GM12865 (cell line): ENCODE results near the gene CD79A.

Experiments
- DNase-seq: peaks from one replicate; pipeline ENCODE4 v3.0.0; 2010; ENCODE audit warnings: low read depth
- H3K4me3 ChIP-seq: 2 replicates; pipeline ENCODE4 v1.5.1; 2011; ENCODE audit warnings: mild to moderate bottlenecking, low read depth, low read length, control low read depth
- TF ChIP-seq, protein P1 (sequence below): IDR thresholded peaks from 2 replicates; pipeline ENCODE4 v1.5.1; 2011; ENCODE audit warnings: low read length, control low read depth, low read depth, inconsistent platforms; ENCODE audit not compliant: insufficient read depth; ENCODE audit errors: missing control alignments

Gene CD79A

DNA sequence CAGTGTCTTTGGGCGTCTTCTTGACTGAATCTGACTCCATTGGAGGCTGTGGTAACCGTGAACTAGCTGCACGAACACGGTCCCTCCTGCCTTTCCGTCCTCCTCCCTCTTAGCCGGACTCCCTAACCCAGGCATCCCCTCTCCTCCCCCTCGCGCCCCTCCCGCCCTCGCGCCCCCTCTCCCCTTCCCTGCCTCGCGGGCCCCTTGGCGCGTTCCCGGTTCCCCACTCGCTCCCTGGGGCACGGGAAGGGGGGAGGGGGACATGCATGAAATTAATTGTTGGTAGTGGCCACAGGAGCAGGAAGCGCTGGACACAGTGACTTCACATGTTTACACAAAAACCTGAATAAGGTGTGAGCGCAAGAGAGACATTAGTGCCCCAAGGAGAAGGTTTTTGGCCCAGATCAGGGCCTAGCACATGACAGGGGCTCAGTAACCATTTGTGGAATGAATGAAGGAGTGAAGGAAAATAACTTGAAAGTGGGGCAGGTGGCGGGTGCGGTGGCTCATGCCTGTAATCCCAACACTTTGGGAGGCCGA is 32.0 kb upstream of the CD79A start:
- no peak for DNase-seq
- H3K4me3 ChIP-seq: no peak overlapping the region
- TF ChIP-seq, protein P1, sequence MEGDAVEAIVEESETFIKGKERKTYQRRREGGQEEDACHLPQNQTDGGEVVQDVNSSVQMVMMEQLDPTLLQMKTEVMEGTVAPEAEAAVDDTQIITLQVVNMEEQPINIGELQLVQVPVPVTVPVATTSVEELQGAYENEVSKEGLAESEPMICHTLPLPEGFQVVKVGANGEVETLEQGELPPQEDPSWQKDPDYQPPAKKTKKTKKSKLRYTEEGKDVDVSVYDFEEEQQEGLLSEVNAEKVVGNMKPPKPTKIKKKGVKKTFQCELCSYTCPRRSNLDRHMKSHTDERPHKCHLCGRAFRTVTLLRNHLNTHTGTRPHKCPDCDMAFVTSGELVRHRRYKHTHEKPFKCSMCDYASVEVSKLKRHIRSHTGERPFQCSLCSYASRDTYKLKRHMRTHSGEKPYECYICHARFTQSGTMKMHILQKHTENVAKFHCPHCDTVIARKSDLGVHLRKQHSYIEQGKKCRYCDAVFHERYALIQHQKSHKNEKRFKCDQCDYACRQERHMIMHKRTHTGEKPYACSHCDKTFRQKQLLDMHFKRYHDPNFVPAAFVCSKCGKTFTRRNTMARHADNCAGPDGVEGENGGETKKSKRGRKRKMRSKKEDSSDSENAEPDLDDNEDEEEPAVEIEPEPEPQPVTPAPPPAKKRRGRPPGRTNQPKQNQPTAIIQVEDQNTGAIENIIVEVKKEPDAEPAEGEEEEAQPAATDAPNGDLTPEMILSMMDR: no peak

DNA sequence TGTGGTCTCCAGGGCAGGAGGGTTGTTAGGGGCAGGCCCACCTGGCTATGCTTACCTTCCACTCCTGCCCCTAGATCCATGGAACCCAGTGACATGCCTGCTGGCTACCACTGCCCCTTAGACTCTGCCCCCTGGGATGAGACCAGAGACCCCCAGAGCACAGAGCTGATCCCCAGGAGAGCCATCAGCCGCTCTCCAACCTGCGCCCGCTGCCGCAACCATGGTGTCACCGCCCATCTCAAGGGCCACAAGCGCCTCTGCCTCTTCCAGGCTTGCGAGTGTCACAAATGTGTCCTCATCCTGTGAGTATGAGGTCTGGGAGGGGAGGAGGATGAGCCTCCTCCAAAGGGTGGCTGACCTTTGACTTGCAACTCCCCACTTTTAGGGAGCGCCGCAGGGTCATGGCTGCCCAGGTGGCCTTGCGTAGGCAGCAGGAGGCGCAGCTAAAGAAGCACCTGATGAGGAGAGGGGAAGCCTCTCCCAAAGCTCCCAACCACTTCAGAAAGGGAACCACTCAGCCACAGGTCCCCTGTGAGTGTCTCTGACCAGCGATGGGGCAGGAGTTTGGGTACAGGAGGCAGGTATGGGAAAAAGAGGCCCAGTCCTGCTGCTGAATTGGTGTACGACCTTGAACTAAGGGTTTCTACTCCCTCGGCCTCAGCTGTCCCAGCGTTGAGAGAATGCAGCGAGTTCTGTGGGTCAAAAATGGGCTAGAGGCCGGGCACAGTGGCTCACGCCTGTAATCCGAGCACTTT is 29.6 kb upstream of the CD79A start:
- TF ChIP-seq, protein P1: no peak

DNA sequence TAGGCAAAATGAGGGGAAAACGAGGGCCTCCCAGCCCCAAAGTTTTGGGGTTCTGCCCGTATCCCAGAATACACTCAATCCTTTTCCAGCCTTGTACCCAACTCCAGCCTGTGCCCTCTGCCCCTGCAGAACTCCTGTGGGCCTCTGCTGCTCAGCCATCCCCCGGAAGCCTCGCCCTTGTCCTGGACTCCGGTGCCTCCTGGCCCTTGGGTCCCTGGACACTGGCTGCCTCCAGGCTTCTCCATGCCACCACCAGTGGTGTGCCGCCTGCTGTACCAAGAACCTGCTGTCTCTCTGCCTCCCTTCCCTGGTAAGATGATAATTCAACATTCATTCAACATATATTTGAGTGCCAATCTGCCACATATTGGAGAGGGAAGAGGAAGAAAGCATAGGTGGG is 28.4 kb upstream of the CD79A start:
- TF ChIP-seq, protein P1: no peak
- no peak overlapping the region for H3K4me3 ChIP-seq
- no peak for DNase-seq

More for the DNA sequence above, 29.6 kb upstream of the CD79A start:
- no peak for DNase-seq
- H3K4me3 ChIP-seq: no peak overlapping the region

DNA sequence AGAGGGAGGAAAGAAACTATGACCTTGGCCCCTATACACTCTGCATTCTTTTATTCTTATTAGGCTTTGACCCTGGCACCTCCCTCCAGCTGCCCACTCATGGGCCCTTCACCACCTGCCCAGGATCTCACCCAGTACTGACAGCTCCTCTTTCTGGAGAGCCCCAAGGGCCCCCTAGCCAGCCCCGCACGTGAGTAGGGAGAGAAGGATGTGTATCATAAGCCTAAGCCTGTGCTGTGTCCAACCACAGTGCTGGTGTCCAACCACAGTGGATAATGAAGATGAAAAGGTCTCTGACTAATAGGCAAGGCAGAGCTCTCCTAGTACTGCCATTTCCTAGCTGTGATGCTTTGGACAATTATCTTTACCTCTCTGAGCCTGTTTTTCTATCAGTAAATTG is 28.0 kb upstream of the CD79A start:
- no peak for DNase-seq
- no peak overlapping the region for H3K4me3 ChIP-seq
- TF ChIP-seq, protein P1: no peak

DNA sequence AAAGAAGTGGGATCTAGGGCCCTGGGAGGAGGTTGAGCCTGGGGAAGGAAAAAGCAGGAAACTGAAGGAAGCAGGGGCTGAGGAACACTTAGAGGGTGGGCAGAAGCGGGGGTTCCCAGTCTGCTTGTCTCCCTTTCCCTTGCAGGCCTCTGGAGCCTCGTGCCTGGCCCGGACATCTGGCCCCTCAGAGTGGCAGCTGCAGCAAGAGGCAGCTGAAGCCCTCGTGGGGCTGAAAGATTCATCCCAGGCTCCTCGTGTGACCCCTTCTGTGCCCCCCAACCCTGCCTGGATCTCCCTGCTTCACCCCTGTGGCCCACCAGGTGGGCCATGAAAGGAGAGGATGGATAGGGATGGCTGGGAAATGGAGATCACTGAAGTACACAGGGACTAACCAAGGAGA is 26.7 kb upstream of the CD79A start:
- TF ChIP-seq, protein P1: no peak
- H3K4me3 ChIP-seq: no peak overlapping the region
- no peak for DNase-seq

DNA sequence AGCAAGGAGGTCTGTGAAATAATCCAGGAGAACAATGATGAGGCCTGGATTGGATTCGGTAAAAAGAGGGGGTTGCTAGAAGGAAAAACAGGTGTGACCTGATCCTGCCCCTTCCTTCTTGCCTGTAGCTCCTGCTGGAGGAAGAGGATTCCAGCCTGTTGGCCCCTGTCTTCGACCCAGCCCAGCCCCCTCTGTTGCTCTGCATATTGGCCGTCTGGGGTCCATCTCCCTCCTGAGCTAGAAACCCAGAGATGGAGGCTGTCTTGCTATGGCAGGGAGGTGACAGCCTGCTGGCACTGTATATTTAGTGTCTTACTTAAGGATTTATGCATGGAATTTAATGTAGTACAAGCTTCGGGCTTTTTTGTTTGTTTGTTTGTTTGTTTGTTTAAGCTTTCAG is 25.6 kb upstream of the CD79A start:
- H3K4me3 ChIP-seq: no peak overlapping the region
- DNase-seq: no peak
- TF ChIP-seq, protein P1: no peak

DNA sequence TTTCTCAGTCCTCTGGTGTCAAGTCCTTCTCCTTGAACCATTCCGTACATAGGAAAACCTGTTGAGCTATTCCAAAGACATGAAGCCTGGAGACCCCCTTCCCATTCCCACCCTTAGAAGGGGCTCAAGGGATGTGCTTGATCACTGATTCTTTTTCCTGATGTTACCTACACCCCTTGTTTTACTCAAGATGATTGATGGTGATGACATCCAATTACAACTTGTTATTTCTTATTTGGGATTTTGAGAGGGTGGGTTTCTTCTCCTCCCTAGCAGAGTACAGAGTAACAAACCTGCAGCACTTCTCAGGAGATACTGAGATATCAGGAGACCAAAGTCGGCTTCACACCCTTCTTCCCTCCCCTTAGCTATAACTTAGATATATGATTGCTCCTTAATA is 23.7 kb upstream of the CD79A start:
- TF ChIP-seq, protein P1: no peak
- DNase-seq: no peak
- no peak overlapping the region for H3K4me3 ChIP-seq
